ENCODE data around the gene NT5C2. TPM values are rescaled to one million over a fixed set of nuclear protein-coding genes. Genes with fewer than 3 reads are reported as not detected.
"Not testable (repeated sequence)": the region's sequence is repeated elsewhere in the genome, so short reads cannot be mapped to it uniquely, and the experiment has no call there.

Gene NT5C2
- total RNA-seq, 1 experiment from 2014 or later, result 91.2 TPM

DNA sequence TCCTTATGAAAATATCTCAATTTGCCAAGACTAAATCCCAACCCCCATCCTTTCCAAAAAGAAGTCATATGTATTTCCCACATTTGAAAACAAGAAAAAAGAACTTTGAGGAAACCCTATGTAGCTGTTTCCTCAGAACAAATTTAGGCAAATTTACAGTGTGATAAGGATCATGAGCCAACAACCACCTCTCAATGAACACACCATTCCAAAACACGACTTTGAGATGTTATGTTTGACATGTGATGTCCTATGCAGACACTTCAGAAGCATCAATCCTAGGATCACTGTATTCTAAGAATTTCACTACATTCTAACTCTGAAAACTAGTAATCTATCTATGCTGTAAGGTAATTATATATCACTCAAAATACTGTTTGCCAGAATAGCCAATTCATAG lies 62.2 kb downstream of the NT5C2 start:
- ChIA-PET POLR2A (interaction anchor here (0.6 kb wide), 1 partner anchor 11 kb away, joined by 3 read pairs; no protein-coding TSS in a partner anchor), CTCF (interaction anchor here (0.6 kb wide), 1 partner anchor 82 kb away, joined by 3 read pairs; no protein-coding TSS in a partner anchor)
- Histone ChIP-seq H3K27me3 (replicated peaks; ENCODE audit: control insufficient read depth, insufficient read depth, low read length) (no peaks in the 10 kb centered on the region), H3K36me3 (ENCODE audit: control insufficient read depth, insufficient read depth, low read length) (no peaks in the 10 kb centered on the region), H3K9me3 (peaks cover 11% of the 10 kb centered on the region), H3K4me3 (ENCODE audit: low read depth, low read length) (no peak overlapping the region), H3K4me1 (peaks cover 2% of the 10 kb centered on the region)
- no peak for DNase-seq
- H3K27ac Mint-ChIP-seq (ENCODE audit: unreplicated experiment), result peak overlapping the region; percentile 50
- H3K27me3 Mint-ChIP-seq (ENCODE audit: insufficient read depth, unreplicated experiment), result no peaks in the 10 kb centered on the region
- no peak for TF ChIP-seq CTCF (IDR thresholded peaks at IDR 0.05; ENCODE audit: insufficient read depth in 1 of 2, low read depth in 1 of 2, low read length in 1 of 2, severe bottlenecking in 1 of 2, unreplicated experiment in 1 of 2)
- peaks cover 69% of the 10 kb centered on the region for H3K36me3 Mint-ChIP-seq (ENCODE audit: insufficient read depth, unreplicated experiment)
- H3K4me1 Mint-ChIP-seq (ENCODE audit: low read depth, unreplicated experiment), result peaks cover 4% of the 10 kb centered on the region
- BruUV-seq (replicated peaks), result no TSS peak
- H3K4me3 Mint-ChIP-seq (ENCODE audit: unreplicated experiment), result no peak overlapping the region
- intact Hi-C loops (cut with micrococcal nuclease; ENCODE audit: unreplicated experiment), result no loop called here
- peaks cover 12% of the 10 kb centered on the region for H3K9me3 Mint-ChIP-seq (ENCODE audit: unreplicated experiment)

GRCh38 chr10:103130180-103130579 lies 62.9 kb downstream of the NT5C2 start:
- H3K9me3 Mint-ChIP-seq (ENCODE audit: unreplicated experiment); H3K9me3 ChIP-seq; CTCF ChIA-PET; POLR2A ChIA-PET; H3K4me3 Mint-ChIP-seq (ENCODE audit: unreplicated experiment); intact Hi-C loops (cut with micrococcal nuclease; ENCODE audit: unreplicated experiment); H3K4me1 ChIP-seq; H3K4me3 ChIP-seq (ENCODE audit: low read depth, low read length); H3K27me3 Mint-ChIP-seq (ENCODE audit: insufficient read depth, unreplicated experiment); BruUV-seq (replicated peaks); DNase-seq; H3K27me3 ChIP-seq (replicated peaks; ENCODE audit: control insufficient read depth, insufficient read depth, low read length); H3K27ac Mint-ChIP-seq (ENCODE audit: unreplicated experiment); H3K36me3 ChIP-seq (ENCODE audit: control insufficient read depth, insufficient read depth, low read length); H3K4me1 Mint-ChIP-seq (ENCODE audit: low read depth, unreplicated experiment): not testable (repeated sequence)
- H3K36me3 Mint-ChIP-seq (ENCODE audit: insufficient read depth, unreplicated experiment), result peaks cover 64% of the 10 kb centered on the region

DNA sequence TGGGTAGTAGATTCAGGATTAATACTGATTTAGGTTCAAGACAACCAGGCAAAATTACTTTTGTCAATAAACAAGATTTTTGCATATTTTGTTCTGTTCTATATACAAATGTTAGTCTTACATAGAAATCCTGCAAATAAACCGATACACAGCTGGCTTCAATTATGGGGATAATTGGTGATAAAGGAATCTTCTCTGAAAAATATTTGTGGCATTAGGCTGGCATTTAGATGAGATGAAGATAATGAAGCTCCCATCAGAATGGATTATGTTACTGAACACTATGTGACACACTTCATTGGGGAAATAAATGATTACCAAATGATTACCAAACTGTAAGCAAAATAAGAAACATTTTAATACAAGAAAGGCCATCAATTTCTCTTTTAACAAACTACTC lies 65.8 kb downstream of the NT5C2 start:
- H3K9me3 Mint-ChIP-seq (ENCODE audit: unreplicated experiment), result no peaks in the 10 kb centered on the region
- Histone ChIP-seq H3K4me3 (ENCODE audit: low read depth, low read length) (no peak overlapping the region), H3K9me3 (no peaks in the 10 kb centered on the region), H3K27me3 (replicated peaks; ENCODE audit: control insufficient read depth, insufficient read depth, low read length) (no peaks in the 10 kb centered on the region), H3K4me1 (peaks cover 20% of the 10 kb centered on the region), H3K36me3 (ENCODE audit: control insufficient read depth, insufficient read depth, low read length) (no peaks in the 10 kb centered on the region)
- no peaks in the 10 kb centered on the region for H3K27me3 Mint-ChIP-seq (ENCODE audit: insufficient read depth, unreplicated experiment)
- H3K27ac Mint-ChIP-seq (ENCODE audit: unreplicated experiment), result no peak overlapping the region
- ChIA-PET POLR2A (no interaction called here), CTCF (no interaction called here)
- peaks cover 41% of the 10 kb centered on the region for H3K36me3 Mint-ChIP-seq (ENCODE audit: insufficient read depth, unreplicated experiment)
- no TSS peak for BruUV-seq (replicated peaks)
- TF ChIP-seq CTCF (IDR thresholded peaks at IDR 0.05; ENCODE audit: insufficient read depth in 1 of 2, low read depth in 1 of 2, low read length in 1 of 2, severe bottlenecking in 1 of 2, unreplicated experiment in 1 of 2), result no peak
- H3K4me1 Mint-ChIP-seq (ENCODE audit: low read depth, unreplicated experiment), result peaks cover 8% of the 10 kb centered on the region
- DNase-seq, result no peak
- no peak overlapping the region for H3K4me3 Mint-ChIP-seq (ENCODE audit: unreplicated experiment)
- intact Hi-C loops (cut with micrococcal nuclease; ENCODE audit: unreplicated experiment), result no loop called here

Data from Caco-2 (cell line).